GM21381 (cell line): Measurements from ENCODE around the gene ADGRL4.
"Not testable (repeated sequence)": the region's sequence is repeated elsewhere in the genome, so short reads cannot be mapped to it uniquely, and the experiment has no call there.

Source experiments
- ATAC-seq: cut with Tn5 transposase; IDR thresholded peaks from one replicate; pipeline ENCODE4 v1.9.1; 2021; ENCODE audit warnings: mild to moderate bottlenecking, moderate library complexity; ENCODE audit not compliant: unreplicated experiment

Gene ADGRL4

GRCh38 chr1:78919150-78919549 is 87.4 kb downstream of the ADGRL4 start:
- no peak for ATAC-seq

- no peak for ATAC-seq
These were observed 88.4 kb downstream of the ADGRL4 start for GRCh38 chr1:78918157-78918556.

DNA sequence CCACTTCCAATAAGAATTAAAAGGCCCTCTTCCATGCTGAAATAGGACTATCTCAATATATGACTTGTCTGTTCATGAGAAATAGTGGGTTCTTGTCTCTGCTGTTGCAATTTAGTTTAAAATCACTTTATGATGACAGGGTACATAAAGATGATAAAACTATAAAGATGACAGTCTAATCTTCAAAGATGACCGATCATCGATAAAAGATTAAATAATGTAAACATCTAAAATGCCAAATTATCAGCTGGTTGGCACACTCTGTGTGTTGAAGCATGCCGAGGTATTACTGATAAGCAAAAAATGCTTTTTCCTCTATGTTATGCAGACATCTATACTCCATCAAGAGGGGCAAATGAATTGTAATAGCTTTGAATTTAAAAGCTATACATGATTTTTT is 89.5 kb downstream of the ADGRL4 start:
- ATAC-seq, result no peak

DNA sequence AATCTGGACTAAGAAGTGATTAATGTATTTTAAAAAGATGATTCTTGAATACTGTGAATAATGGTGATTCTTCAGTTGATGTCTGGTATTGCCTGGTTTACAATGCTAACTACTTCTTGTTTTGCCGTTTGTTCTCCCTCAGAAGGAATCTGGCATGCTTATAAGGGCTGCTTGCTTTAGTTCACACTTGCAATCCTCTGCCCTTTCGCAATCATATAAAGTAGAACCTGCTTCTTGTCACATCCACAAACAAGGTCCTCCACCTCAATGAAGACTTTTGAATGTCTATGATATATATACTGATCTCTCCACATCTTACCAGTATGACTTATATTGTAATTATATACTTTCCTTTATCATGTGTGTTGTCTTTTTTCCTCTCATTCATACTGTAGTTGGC is 92.6 kb downstream of the ADGRL4 start:
- no peak for ATAC-seq

GRCh38 chr1:78911956-78912880 is 94.3 kb downstream of the ADGRL4 start:
- ATAC-seq, result no peak

DNA sequence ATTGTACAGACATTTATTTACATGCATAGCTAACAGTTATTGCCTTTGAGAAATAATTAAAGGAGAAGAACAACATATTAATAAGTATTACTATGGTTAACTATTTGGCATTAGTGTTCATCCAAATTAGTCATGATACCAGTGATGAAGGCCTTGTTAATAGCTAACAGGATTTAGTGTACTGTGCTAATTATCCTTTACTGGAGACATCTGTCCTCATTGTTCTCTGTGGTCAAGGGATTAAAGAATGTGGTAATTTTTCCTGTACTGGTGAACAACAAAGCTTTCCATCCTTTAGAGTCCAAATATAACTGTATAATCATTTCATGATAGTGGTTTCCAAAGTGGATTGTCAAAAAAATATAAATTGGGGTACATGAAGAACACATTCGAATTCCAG is 103.9 kb downstream of the ADGRL4 start:
- no peak for ATAC-seq

DNA sequence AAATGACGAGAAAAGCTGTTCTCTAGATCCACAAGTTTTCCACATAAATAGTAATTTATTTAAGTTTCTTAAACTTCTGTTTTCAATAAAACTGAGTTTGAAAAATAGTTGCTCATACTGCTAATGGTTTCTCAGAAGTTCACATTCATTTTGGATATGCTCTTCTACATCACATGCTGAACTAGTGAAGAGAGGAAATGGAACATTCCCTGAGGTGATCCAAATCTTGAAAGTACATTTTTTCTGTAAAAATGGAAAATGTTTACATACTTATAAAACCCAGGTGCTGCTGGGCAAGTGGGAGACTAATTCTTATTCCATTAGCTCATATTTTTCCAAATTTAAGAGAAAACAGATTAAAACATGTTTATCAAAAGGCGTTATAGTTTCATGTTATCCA is 111.7 kb downstream of the ADGRL4 start:
- ATAC-seq, result no peak

DNA sequence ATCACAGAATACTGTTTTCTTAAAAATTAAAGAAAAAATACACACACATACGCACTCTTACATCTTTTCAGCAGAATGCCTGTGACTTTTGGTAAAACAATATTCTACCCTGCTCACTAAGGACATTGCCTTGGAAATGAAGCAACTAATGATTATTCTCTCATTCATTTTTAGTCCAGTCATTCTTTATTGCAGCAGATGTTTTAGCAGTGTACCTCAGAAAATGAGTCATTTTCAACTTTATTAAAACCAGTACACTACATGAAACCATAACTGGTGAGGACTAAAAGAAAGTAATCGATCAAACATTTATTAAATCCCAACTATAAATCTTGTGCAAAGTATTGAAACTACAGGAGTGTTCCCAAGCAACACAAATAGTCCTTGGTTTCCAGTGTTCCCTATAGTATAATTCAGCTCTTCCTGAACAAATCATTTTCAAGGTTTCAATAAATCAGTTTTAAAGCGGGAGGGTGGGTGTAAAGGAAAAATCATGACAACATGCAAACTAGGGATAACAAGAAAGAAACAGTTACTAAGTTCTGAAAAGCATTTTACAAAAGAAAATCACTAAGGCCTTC is 114.2 kb downstream of the ADGRL4 start:
- no peak for ATAC-seq

- no peak for ATAC-seq
These were observed 119.1 kb downstream of the ADGRL4 start for GRCh38 chr1:78887458-78887857.

- ATAC-seq, result no peak
These were observed 121.7 kb downstream of the ADGRL4 start for GRCh38 chr1:78884685-78885452.

DNA sequence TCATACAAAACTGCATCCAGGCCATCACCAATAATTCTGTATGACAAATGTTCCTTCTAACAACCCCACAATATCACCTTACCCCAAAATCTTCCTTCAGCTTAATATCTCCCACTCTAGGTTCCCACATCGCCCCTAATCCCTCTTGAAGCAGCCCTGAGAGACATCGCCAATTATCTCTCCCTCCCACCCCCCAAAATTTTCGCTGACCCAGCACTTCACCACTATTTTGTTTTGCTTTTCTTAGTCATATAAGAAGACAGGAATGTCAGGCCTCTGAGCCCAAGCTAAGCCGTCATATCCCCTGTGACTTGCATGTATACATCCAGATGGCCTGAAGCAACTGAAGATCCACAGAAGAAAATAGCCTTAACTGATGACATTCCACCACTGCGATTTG is 126.3 kb downstream of the ADGRL4 start:
- no peak for ATAC-seq

DNA sequence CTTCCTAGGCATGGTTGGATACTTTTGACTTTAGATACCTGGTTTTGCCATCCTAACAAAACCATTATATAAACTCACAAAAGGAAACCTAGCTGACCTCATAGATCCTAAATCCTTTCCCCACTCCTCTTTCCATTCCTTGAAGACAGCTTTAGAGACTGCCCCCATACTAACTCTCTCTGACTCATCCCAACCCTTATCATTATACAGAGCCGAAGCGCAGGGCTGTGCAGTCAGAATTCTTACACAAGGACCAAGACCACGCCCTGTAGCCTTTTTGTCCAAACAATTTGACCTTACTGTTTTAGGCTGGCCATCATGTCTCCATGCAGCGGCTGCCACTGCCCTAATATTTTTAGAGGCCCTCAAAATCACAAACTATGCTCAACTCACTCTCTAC is 130.5 kb downstream of the ADGRL4 start:
- ATAC-seq, result not testable (repeated sequence)

DNA sequence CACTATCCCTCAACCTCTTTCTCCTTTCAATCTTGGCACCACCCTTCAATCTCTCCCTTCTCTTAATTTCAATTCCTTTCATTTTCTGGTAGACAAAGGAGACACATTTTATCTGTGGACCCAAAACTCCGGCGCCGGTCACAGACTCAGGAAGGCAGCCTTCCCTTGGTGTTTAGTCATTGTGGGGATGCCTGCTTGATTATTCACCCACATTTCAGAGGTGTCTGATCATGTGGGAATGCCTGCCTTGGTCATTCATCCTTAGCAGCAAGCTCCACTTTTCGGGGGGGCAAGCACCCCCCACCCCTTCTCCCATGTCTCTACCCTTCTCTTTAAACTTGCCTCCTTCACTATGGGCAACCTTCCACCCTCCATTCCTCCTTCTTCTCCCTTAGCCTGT is 133.7 kb downstream of the ADGRL4 start:
- not testable (repeated sequence) for ATAC-seq

DNA sequence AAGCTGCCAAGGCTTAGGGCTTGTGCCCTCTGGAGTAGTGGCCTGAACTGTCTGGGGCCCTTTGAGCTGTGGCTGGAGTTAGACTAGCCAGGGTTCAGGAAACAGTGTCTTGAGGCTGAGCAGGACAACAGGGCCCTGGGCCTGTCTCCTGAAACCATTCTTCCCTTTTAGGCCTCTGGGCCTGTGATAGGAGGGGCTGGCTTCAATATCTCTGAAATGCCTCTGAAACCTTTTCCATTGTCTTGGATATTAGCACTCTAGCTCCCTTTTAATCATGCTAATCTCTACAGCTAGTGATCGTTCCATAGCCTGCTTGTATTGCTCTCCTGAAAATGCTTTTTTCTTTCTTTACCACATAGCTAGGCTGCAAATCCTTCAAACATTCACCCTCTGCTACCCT is 135.3 kb downstream of the ADGRL4 start:
- no peak for ATAC-seq

GRCh38 chr1:78869136-78869535 is 137.4 kb downstream of the ADGRL4 start:
- ATAC-seq, result no peak

GRCh38 chr1:78864175-78864574 is 142.4 kb downstream of the ADGRL4 start:
- no peak for ATAC-seq

GRCh38 chr1:78856096-78856495 is 150.4 kb downstream of the ADGRL4 start:
- ATAC-seq, result no peak

- ATAC-seq, result peak; percentile 93
These were observed 151.3 kb downstream of the ADGRL4 start for GRCh38 chr1:78855258-78855657.

- no peak for ATAC-seq
These were observed 152.0 kb downstream of the ADGRL4 start for GRCh38 chr1:78854556-78854955.

GRCh38 chr1:78843546-78843945 is 163.0 kb downstream of the ADGRL4 start:
- ATAC-seq, result no peak

- no peak for ATAC-seq
These were observed 163.4 kb downstream of the ADGRL4 start for GRCh38 chr1:78843111-78843510.
